ENCODE results near the gene ATP6AP1. TPM values are rescaled to one million over a fixed set of nuclear protein-coding genes. Genes with fewer than 3 reads are reported as not detected.

ATP6AP1 gene
- total and polyA plus RNA-seq, 2 of the 13 experiments (the other 11 are each of a cell fraction or from before 2014, with no cell fraction given) = 56.7 to 110 TPM

DNA sequence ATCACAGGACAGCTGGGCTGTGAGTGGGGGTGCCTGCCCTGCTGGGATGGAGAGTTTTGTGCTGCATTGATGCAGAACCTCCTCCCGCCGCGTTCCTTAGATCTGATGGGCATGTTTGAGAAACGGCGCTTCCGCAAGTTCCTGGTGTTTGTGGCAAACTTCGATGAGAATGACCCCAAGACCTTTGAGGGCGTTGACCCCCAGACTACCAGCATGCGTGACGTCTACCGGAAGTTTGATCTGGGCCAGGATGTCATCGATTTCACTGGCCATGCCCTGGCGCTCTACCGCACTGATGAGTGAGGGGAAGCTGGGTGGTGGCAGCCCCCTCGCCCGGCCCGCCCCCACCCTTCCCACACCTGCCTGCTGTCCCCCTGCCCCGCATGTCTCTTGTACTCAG lies 11.4 kb downstream of the ATP6AP1 start:
- no peak overlapping the region for H3K27ac ChIP-seq (ENCODE audit: extremely low read length, insufficient read depth, low read length)
- POLR2A ChIA-PET = no interaction called here
- FAIRE-seq (no peak), ATAC-seq (no peak), DNase-seq (ENCODE audit: low spot score) (no peak)
- H3K4me2 ChIP-seq (ENCODE audit: low read depth, low read length) = no peak overlapping the region
- H3K9me3 ChIP-seq (ENCODE audit: low read length) = no peaks in the 10 kb centered on the region
- H3K9ac ChIP-seq (ENCODE audit: insufficient read depth, low read depth, low read length) = no peak overlapping the region
- in situ Hi-C loops (cut with HindIII; ENCODE audit: extremely low pct_ligation_motif_present, low pct_unique_long_range_greater_than_20kb) = no loop called here
- BruUV-seq (replicated peaks) = no TSS peak
- H3K27me3 ChIP-seq (ENCODE audit: control insufficient read depth in 1 of 2, insufficient read depth in 2 of 2, low read length in 2 of 2) = no peaks in the 10 kb centered on the region
- CTCF ChIA-PET (ENCODE audit: low intra/inter-chr PET ratio, low total read pairs) = no interaction called here
- WGBS (ENCODE audit: low lambda C conversion rate) = 99% methylated on average over 10 of the region's 18 CpGs
- peaks cover 14% of the 10 kb centered on the region for H3K79me2 ChIP-seq (ENCODE audit: insufficient read depth, low read length)
- peaks cover 11% of the 10 kb centered on the region for H3K4me1 ChIP-seq (ENCODE audit: insufficient read depth, low read length)
- no peak overlapping the region for H3K4me3 ChIP-seq (replicated peaks in 1 of 3; ENCODE audit: insufficient read depth in 1 of 3, low read depth in 2 of 3, low read length in 3 of 3)
- TF ChIP-seq GABPA (IDR thresholded peaks at IDR 0.05; ENCODE audit: low read depth, low read length) (no peak), GABPA (CRISPR knock-in tag; IDR thresholded peaks at IDR 0.05; ENCODE audit: low read depth) (no peak), RELA (CRISPR knock-in tag; IDR thresholded peaks at IDR 0.05) (no peak), CENPX (CRISPR knock-in tag; IDR thresholded peaks at IDR 0.05) (no peak)
- intact Hi-C loops (cut with micrococcal nuclease; ENCODE audit: unreplicated experiment) = no loop called here
- no peaks in the 10 kb centered on the region for H4K20me1 ChIP-seq (ENCODE audit: insufficient read depth, low read length)
- no peak overlapping the region for H2AFZ ChIP-seq (ENCODE audit: low read length)
- H3K36me3 ChIP-seq (replicated peaks in 1 of 2; ENCODE audit: control insufficient read depth in 1 of 2, insufficient read depth in 2 of 2, low read length in 2 of 2) = peaks cover 0 to 2% of the 10 kb centered on the region in 2 experiments; a peak in 3 of 5 replicates

DNA sequence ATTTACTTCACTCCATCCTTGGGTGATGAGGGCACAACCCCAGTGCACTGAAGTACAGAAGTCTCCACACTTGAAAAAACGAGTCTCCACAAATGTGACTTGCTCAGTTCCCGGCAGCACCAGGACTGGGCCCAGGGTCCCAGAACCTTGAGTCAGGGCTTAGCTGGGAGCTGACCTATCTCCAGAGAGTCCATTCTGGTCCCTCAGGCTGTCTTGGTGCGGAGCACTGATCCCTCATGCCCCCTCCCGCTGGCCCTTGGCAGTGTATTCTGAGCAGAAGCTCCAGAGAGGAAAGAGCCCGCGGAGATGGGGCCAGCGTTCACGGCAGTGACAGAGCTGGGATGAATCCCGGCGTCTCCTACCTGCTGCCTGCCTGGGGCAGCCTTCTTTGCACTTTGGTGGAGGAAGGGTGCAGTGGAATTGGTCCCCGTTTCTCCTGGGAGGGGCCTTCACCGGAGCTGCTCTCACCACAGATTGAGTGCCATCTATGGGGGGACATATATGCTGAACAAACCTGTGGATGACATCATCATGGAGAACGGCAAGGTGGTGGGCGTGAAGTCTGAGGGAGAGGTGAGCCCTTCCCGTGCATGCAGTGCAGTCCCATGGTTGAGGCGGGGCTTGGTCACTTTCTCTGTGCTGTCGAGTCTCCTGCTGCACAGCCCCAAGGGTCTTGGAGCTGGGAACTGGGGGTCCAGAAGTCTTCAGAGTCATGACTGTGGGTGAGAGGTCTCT lies 12.3 kb downstream of the ATP6AP1 start:
- in situ Hi-C loops (cut with HindIII; ENCODE audit: extremely low pct_ligation_motif_present, low pct_unique_long_range_greater_than_20kb) = no loop called here
- no peak overlapping the region for H2AFZ ChIP-seq (ENCODE audit: low read length)
- H3K4me1 ChIP-seq (ENCODE audit: insufficient read depth, low read length) = peaks cover 19% of the 10 kb centered on the region
- no peak overlapping the region for H3K4me3 ChIP-seq (replicated peaks in 1 of 3; ENCODE audit: insufficient read depth in 1 of 3, low read depth in 2 of 3, low read length in 3 of 3)
- DNase-seq (ENCODE audit: low spot score) (no peak), FAIRE-seq (no peak), ATAC-seq (no peak)
- H3K79me2 ChIP-seq (ENCODE audit: insufficient read depth, low read length) = peaks cover 16% of the 10 kb centered on the region
- POLR2A ChIA-PET = no interaction called here
- H3K9ac ChIP-seq (ENCODE audit: insufficient read depth, low read depth, low read length) = no peak overlapping the region
- H3K27ac ChIP-seq (ENCODE audit: extremely low read length, insufficient read depth, low read length) = no peak overlapping the region
- TF ChIP-seq, protein P1, sequence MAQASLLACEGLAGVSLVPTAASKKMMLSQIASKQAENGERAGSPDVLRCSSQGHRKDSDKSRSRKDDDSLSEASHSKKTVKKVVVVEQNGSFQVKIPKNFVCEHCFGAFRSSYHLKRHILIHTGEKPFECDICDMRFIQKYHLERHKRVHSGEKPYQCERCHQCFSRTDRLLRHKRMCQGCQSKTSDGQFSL (CRISPR knock-in tag; IDR thresholded peaks at IDR 0.05) = no peak
- TF ChIP-seq, protein P2, sequence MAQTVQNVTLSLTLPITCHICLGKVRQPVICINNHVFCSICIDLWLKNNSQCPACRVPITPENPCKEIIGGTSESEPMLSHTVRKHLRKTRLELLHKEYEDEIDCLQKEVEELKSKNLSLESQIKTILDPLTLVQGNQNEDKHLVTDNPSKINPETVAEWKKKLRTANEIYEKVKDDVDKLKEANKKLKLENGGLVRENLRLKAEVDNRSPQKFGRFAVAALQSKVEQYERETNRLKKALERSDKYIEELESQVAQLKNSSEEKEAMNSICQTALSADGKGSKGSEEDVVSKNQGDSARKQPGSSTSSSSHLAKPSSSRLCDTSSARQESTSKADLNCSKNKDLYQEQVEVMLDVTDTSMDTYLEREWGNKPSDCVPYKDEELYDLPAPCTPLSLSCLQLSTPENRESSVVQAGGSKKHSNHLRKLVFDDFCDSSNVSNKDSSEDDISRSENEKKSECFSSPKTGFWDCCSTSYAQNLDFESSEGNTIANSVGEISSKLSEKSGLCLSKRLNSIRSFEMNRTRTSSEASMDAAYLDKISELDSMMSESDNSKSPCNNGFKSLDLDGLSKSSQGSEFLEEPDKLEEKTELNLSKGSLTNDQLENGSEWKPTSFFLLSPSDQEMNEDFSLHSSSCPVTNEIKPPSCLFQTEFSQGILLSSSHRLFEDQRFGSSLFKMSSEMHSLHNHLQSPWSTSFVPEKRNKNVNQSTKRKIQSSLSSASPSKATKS (CRISPR knock-in tag; IDR thresholded peaks at IDR 0.05) = no peak
- peak; percentile 48; the same call in 1 of the 2 replicates for TF ChIP-seq ATF7 (IDR thresholded peaks at IDR 0.05)
- TF ChIP-seq ATF7 (CRISPR knock-in tag; IDR thresholded peaks at IDR 0.05) = no peak
- intact Hi-C loops (cut with micrococcal nuclease; ENCODE audit: unreplicated experiment) = no loop called here
- no TSS peak for BruUV-seq (replicated peaks)
- CTCF ChIA-PET (ENCODE audit: low intra/inter-chr PET ratio, low total read pairs) = no interaction called here
- H3K9me3 ChIP-seq (ENCODE audit: low read length) = no peaks in the 10 kb centered on the region
- 97% methylated on average over 6 of the region's 17 CpGs for WGBS (ENCODE audit: low lambda C conversion rate)
- no peak overlapping the region for H3K4me2 ChIP-seq (ENCODE audit: low read depth, low read length)
- no peaks in the 10 kb centered on the region for H4K20me1 ChIP-seq (ENCODE audit: insufficient read depth, low read length)
- H3K27me3 ChIP-seq (ENCODE audit: control insufficient read depth in 1 of 2, insufficient read depth in 2 of 2, low read length in 2 of 2) = no peaks in the 10 kb centered on the region
- H3K36me3 ChIP-seq (replicated peaks in 1 of 2; ENCODE audit: control insufficient read depth in 1 of 2, insufficient read depth in 2 of 2, low read length in 2 of 2) = peaks cover 0 to 2% of the 10 kb centered on the region in 2 experiments; a peak in 3 of 5 replicates
